Central memory CD4-positive, alpha-beta T cell (primary cell): ENCODE data around the gene WDR55.
A peak's percentile ranks its signal among the peaks of the same experiment; 100 is the strongest.
"Not testable (repeated sequence)": the region's sequence is repeated elsewhere in the genome, so short reads cannot be mapped to it uniquely, and the experiment has no call there.

Experiments used
- DNase-seq: peaks from one replicate; pipeline ENCODE4 v3.0.0; 2022

The WDR55 gene

DNA sequence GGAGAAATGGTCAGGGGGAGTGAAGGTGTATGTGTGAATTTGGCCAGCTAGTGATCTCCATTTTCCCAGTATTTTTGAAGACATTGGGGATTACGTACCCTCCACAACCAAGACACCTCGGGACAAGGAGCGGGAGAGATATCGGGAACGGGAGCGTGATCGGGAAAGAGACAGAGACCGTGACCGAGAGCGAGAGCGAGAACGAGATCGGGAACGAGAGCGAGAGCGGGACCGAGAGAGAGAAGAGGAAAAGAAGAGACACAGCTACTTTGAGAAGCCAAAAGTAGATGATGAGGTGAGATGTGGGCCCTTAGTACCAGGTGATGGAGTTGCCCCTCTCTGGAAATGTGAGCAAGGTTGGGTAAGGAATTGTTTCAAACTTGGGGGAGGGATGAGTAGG lies 5.8 kb upstream of the WDR55 start:
- no peak for DNase-seq

DNA sequence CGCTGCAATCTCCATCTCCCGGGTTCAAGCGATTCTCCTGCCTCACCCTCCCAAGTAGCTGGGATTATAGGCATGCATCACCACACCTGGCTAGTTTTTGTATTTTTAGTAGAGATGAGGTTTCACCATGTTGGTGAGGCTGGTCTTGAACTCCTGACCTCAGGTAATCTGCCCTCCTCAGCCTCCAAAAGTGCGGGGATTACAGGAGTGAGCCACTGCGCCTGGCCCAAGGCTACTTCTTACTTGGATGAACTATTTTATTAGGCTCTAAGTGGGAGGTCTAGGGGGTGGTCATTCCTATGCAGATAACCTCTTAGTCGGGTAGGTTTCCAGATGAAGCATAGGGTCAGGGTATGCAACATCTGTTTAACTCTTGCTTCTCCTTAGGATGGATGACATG lies 4.3 kb upstream of the WDR55 start:
- DNase-seq: not testable (repeated sequence)

DNA sequence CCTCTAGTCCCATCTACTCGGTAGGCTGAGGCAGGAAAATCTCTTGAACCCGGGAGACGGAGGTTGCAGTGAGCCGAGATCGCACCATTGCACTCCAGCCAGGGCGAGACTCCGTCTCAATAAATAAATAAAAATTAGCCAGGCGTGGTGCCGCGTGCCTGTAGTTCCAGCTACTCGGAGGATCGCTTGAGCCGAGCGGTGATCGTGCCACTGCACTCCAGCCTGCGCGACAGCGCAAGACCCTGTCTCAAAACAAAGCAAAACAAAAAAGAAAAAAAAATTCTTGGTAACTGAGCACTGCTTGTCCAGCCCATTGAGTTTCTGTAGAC lies 710 bp upstream of the WDR55 start:
- DNase-seq: no peak

DNA sequence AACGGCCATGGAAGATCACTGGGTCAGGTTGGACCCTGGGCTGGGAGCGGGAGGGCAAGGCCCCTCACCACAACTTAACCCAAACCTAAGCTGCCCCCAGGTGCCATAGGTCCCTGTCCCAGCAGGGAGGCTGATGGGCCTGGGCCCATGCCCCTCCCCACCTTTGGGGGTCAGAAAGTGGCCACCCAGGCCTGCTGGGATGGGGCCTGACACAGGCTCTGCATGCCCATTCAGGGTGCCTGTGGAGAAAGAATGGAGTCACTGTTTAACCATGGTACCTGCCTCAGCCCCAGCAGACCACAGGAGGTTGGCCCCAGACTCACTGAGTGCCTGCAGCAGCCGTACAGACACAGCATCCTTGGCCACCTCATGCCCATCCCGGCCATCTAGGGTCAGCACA lies 6.3 kb downstream of the WDR55 start:
- not testable (repeated sequence) for DNase-seq

DNA sequence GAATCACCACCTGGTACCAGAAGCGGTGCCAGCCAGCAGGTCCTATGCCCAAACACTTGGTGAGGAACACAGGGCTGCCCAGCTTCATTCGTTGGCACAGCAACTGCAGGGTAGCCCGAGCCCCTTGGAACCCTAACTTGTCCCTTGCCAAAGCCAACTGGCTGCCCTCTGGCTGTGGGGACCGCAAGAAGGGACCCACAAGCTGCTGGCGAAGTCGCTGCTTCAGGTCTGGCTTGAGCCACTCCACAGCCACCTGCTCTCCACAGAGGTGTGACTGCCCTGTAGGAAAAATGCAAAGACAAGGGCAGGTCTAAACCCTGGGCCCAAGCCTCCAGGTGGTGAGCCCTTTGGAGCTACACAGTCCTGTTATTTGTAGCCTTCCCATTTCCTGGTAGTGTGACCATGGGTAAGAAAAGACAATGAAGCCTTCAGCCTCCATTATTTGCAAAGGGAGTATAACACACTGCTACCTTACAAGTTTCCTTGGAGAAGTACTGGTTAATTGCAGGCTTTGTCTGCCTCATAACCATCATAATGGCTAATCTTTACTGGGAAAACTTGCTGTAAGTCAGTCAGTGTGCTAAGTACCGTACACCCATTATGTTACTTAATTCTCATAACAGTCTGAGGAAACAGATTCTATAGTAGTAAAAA lies 6.9 kb downstream of the WDR55 start:
- no peak for DNase-seq

DNA sequence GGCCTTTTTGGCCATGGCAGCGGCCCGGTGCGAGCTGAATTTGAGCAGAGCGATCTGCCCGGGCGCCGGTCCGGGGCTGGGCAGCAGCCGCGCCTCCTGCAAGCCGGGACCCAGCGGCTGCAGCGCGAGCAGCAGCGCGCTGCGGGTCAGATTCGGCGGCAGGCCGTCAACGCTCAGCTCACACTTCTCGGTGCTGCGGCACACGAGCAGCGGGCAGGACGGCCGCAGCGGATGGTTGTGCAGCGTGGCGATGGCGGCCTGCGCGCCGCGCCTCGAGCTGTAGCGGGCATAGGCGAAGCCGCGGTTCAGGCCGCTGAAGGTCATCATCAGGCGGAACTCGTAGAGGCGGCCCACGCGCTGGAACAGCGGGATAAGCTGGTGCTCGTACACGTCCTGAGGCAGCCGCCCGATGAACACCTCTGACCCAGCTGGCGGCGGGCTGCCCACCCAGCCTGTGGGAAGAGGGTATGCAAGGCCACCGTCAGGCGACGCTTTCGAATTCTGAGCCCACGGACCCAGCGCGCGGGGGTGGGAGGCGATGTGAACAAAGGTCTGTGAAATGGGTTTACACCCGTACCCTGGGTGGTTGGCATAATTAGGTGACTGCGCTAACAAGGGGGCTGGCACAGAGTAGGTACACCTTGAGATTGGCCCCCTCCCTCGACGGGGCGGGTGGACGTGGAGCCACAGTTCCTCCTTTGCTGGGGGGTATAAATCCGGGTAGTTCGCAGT lies 7.9 kb downstream of the WDR55 start:
- no peak for DNase-seq

DNA sequence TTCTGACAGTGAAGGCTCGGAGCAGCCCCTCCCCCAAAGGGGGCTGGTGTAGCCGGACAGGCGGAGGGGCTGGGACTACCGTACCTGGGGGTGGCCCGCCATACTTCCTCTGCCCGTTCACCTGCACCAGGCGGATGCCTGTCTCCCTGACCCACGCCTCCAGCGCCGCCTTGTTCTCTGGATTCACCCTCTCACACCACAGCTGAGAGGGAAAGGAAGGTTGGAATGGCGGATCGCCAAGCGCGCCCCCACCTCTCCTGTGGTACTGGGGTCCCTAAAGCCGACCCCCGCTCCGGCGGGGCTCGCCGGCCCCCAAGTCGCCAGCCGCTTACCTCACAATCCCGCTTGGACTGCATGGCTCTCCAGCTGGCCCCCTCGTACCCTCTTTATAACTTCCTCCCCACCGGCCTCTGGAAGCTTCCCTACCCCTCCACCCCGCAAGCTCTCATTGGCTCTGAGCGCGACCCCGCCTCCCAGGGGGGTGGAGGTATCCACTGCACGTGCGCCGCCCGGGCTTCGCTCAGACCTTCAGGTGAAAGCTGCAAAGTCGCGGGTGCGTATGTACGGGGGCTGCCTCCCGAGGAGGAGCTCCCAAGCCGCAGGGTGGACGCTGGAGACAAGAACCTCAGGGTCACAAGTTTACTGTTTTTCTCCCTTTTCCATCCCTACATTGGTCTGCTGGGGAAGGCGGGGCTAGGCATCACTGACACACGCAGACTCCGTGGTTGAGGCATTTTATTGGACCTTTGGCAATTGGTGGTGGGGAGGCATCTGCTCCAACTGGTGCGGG lies 8.7 kb downstream of the WDR55 start, which contains the start of gene DND1:
Gene DND1 (minus strand): TSS at position 390 of the 790 bp plus-strand sequence. CDS start 34 bp downstream, at position 356.
- no peak for DNase-seq

DNA sequence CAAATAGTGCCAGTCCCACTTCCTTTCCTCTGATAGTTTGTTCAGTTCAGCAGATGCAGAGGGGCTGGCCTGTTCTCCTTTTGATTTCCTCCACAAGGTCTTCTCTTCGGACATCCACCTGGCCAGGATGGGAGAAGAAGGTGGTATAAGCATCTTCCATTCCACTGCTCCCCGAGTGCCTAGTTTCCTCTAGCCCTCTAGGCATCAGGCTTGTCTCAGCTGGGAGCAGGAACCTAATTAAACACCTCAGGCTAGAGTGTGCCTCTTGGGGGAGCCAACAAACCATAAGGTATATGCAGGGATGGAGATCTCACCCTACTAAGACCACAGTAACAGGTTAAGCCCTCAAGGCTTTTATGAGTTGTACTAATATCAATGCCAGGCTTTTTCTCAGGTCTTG lies 9.5 kb downstream of the WDR55 start:
- no peak for DNase-seq

DNA sequence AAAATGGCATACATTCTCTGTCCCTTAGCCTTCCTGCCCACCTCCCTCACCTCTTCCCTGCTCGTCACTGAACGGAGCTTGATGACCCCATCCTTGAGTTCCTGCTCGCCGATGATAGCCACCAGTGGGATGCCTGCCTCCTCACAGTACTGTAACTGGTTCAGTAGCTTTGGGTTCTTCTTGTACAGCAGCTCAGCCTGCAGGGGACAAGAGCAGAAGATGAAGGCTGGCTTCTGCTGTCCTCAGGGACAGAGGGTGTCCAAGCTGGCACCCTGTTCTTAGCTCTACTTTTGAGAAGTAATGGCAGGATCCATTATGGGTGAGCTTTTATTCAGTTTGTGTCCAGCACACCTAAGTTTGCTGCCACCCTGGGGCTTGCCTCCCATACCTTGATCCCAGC lies 9.9 kb downstream of the WDR55 start:
- no peak for DNase-seq

DNA sequence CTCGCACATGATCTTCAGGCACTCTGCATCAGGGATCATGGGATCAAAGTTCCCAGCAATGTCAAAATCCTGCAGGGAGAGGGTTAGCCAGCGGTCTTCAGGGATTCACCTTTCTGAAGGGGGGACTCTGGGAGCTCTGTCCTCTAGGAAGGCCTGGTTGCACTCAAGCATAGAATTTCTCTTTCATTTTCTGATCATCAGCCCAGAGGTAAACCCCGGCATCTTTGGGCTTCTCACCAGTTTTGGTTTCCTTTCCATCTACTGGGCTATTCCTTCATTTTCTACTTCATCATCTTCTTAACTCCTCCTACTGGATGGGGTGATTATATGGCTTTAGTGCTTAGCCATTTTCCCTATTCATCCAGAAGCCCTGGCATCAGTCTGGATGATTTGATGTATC lies 13.2 kb downstream of the WDR55 start:
- no peak for DNase-seq

DNA sequence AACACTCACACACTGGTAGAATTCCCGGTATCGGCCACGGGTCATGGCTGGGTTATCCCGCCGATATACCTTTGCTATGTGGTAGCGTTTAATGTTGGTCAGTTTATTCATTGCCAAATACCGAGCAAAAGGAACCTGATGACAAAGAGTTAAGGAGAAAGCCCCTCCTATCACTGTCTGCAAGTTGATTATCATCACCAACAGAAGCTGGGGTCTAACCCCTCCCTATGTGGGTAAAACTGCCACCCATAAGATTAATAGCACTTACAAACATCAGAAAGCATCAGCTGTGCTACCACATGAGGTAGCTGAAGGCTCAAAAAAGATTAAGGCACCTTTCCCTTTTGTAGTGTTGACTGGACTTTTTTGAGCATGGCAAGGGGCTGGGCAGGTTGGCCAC lies 14.3 kb downstream of the WDR55 start:
- DNase-seq: no peak

DNA sequence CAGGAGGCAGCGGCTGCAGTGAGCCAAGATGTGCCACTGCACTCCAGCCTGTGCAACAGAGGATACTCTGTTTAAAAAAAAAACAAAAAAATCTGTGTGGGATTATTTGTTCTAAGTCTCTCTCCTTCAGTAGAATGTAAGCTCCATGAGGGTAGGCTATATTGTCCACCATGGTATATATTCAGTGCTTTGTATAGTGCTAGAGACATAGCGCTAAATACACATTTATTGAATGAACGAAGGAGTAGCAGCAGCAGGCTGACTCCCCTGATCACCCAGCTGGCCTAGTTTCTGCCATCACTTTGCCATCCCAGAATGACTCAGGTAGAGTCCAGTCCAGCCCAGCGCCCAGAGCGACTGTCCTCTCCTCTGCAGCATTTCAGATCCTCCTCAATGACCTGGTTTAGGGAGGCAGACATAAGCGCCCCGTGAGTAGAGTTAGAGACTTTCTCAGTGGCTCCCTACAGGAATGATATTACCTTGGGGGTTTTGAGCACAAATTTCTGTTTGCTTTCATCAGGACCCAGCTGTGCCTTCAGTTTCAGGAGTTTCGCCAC lies 25.8 kb downstream of the WDR55 start:
- no peak for DNase-seq

DNA sequence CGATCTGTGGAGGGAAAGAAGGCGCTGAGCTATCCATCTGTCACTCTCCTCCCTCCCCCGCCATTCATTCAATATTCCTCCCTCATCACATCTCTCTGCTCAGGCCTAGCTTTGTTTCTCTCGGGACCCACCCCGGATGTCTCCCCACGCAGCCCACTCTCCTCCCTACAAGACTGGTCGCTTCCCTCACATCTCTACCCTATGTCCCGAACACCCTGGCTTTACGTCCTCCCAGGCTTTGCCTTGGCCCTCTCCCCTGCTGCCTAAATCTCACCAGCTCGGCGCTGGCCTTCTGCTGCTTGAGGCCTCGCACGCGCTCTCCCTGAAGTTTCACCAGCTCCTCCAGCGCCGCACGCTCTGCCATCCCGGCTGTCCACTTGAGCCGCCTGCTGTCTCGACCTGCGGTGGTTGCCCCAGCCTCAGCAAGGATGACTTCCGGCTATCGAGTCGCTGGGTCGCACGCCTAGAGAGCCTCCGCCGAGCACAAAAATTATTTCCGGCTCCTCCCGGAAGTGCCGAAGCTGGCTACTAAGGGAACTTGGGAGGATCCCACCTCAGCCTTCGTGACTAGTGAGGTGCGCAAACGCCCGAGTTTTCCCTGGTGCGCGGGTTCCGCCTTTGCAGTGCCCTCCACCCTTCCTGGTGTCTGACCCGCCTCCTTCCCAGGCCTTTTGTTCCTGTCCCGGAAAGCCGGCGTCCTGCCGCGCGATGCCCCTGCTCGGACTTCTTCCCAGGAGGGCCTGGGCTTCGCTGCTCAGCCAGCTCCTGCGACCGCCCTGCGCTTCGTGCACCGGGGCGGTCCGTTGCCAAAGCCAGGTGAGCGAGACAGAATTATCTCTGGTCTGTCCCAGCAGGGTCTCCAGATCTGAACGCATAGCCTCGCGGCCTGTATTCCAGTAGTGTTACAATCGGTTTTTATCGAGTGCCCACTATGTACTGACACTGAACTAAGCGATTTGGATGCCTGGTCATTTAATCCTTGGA lies 26.5 kb downstream of the WDR55 start, which contains the start of the genes HARS1 and HARS2:
Gene HARS1 (minus strand): TSS at position 430 of the 984 bp plus-strand sequence. CDS start 66 bp downstream, at position 364.
Gene HARS2 (plus strand): TSS at position 515 of the 984 bp plus-strand sequence. CDS start 194 bp downstream, at position 709.
- peak; percentile 74 for DNase-seq

DNA sequence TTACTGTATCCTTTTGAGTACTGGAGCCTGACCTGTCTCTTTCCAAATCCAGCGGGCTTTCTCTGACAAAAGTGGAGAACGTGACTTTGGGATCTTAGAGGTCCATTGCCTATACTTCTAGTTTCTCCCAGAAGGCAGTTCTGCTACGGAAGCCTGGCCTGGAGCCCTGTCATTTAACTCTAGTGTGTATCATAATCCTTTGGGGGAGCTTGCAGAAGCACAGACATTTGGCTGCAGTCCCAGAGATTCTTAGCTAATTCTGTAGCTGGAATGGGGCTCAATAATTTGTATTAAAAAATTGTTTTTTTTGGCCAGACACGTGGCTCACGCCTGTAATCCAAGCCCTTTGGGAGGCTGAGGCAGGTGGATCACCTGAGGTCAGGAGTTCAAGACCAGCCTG lies 29.6 kb downstream of the WDR55 start:
- no peak for DNase-seq

DNA sequence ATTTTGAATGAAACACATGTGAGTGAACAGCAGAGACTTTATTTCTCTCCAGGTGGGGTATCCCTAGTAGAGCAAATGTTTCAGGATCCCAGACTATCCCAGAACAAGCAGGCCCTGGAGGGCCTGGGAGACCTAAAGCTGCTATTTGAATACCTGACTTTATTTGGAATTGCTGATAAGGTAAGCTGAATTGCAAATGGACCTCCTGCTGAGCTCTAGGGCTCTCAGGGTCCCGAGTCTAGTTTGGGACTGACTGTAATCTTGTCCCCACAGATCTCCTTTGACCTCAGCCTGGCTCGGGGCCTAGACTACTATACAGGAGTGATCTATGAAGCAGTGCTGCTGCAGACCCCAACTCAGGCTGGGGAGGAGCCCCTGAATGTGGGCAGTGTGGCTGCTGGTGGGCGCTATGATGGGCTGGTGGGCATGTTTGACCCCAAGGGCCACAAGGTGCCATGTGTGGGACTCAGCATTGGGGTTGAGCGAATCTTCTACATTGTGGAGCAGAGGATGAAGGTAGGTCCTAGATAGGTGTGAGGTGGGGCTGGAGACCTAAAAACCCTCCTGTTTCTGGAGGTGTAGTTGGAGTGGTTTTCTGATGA lies 32.3 kb downstream of the WDR55 start:
- DNase-seq: no peak

DNA sequence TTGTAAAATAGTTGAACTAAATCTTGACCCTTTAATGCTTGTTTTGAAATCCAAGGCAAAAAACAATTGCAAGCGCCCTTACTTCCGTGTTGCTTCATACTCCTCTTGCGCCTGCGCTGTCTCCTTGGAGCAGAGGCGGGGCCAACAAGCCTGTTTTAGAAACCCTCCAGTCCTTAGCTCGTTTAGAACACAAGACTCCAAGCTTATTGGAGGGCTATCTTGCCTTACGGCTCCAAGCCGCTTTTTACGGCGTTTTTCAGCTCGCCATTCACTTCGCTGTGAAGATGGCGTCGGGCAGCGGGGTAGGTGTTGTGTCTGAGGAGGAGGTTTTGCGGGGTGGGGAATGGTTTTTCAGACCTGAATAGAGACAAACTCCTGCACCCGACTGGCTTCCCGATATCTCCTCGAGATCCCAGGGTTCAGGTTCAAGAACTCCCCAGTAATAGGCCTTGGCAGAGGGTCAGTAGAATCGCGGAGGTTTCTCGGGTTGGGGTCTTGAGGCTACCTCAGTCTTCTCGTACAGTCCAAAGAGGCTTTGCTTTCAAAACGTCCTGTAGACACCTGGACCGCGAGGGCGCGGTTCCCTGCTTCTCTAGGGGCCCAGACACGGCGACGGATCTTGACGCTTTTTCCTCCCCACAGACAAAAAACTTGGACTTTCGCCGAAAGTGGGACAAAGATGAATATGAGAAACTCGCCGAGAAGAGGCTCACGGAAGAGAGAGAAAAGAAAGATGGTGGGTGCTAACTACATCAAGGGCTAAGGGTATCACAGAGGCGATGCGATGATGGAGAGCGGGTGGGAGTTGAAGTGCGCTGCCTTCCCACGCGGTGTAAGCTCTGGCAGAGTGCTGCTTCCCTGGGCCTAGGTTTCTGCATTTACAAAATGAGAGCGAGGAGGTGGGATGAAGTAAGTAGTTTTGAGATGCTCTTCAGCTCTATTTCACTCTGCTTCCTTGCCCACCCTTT lies 35.8 kb downstream of the WDR55 start, which contains the start of gene ZMAT2:
Gene ZMAT2 (plus strand): TSS at position 271 of the 968 bp plus-strand sequence. CDS start 14 bp downstream, at position 285.
- DNase-seq: peak; percentile 94

DNA sequence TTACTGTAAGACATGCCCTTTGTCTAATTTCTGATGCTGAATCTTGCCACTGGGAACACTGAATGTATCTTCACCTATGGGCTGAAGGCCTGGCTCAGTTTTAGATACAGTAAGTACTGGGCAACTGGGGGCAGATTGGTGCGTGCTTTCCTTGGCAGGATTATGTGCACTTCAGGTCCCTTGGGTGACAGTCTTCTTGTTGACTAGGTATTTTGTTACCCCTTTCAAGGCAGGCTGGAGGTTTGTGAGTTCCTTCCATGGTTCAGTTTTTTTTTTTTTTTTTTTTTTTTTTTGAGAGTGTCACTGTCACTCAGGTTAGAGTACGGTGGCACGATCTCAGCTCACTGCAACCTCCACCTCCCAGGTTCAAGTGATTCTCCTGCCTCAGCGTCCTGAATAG lies 43.1 kb downstream of the WDR55 start:
- DNase-seq: no peak

DNA sequence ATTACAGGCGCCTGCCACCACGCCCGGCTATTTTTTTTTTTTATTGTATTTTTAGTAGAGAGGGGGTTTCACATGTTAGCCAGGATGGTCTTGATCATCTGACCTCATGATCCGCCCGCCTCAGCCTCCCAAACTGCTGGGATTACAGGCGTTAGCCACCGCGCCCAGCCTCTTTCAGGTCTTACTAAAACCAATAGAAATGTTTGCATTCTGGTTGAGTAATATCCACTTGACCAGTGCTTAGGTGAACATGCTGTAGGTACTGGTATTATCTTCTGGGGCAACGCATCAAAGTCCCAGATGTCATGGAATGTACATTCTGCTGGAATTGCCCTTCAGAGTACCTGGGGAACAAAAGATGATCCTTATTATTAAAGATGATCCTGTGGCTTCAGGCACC lies 44.1 kb downstream of the WDR55 start:
- DNase-seq: not testable (repeated sequence)

DNA sequence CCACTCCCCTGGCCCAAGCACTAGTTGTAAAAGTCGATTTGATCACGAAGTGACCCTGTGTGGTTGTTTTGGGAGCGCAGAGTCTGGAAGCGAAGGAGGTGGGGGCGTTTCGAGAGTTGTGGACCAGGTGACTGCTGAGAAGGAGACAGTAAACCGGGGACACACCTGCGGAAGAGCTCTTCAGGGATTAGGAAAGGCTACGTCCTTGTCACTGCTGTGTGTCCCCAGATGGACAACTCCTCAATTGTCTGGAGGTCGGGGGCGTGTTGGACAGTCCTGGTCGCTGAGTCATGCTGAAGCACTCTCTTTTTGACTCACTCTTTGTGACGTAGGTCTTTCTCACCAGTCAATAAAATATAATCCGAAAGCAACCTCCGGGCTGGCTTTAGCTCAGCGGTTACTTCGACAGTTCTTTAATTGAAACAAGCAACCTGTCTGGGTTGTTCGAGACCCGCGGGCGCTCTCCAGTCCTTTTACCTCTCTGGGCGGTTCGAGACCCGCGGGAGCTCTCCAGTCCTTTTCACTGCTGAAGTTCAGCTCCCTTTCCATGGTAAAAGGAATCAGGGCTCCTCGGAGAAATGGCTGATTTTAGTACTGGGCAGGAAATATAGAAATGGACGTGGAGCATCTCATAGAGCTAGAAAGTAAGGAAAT lies 46.3 kb downstream of the WDR55 start:
- DNase-seq: peak; percentile 93

DNA sequence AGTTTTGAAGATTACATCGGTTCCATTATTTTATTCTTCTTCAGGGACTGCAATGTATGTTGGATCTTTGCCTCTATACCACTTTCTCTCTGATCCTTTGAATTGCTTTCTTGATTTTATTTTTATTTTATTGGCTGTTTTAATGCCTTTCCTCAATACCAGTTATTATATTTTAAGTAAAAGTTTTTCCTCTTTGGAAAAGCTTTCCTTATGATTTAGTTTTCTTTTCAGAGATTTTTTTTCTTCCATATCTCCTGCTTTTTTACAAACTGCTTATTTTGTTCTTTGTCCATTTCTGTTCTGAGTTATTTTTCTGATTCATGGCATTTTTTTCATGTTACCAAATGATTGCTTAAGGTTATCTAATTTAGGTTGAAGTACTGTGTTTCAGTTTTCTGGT lies 47.1 kb downstream of the WDR55 start:
- DNase-seq: no peak
